HPDE6-E6E7 (cell line): ENCODE data around the gene TMEM132E.

Source experiments
- DNase-seq: peaks from one replicate; pipeline ENCODE4 v3.0.0; 2011; ENCODE audit warnings: missing footprints; ENCODE audit errors: extremely low spot score

Gene TMEM132E

GRCh38 chr17:34665150-34665806 lies 85.9 kb downstream of the TMEM132E start:
- no peak for DNase-seq

GRCh38 chr17:34665819-34666763 lies 86.7 kb downstream of the TMEM132E start:
- DNase-seq: no peak

GRCh38 chr17:34667656-34668055 lies 88.3 kb downstream of the TMEM132E start:
- DNase-seq: no peak

- DNase-seq: no peak
These were observed 88.8 kb downstream of the TMEM132E start for GRCh38 chr17:34668206-34668605.

- DNase-seq: no peak
These were observed 90.1 kb downstream of the TMEM132E start for GRCh38 chr17:34669511-34669910.

- no peak for DNase-seq
These were observed 91.2 kb downstream of the TMEM132E start for GRCh38 chr17:34670618-34671017.

- no peak for DNase-seq
These were observed 91.8 kb downstream of the TMEM132E start for GRCh38 chr17:34671191-34671590.

GRCh38 chr17:34672176-34672785 lies 92.9 kb downstream of the TMEM132E start:
- no peak for DNase-seq

GRCh38 chr17:34673516-34673915 lies 94.1 kb downstream of the TMEM132E start:
- no peak for DNase-seq

- DNase-seq: no peak
These were observed 94.9 kb downstream of the TMEM132E start for GRCh38 chr17:34673995-34674890.

- no peak for DNase-seq
These were observed 95.8 kb downstream of the TMEM132E start for GRCh38 chr17:34675143-34675542.

GRCh38 chr17:34675605-34676004 lies 96.2 kb downstream of the TMEM132E start:
- DNase-seq: no peak

- no peak for DNase-seq
These were observed 100.8 kb downstream of the TMEM132E start for GRCh38 chr17:34680151-34680550.

- DNase-seq: no peak
These were observed 102.9 kb downstream of the TMEM132E start for GRCh38 chr17:34682305-34682704.

- no peak for DNase-seq
These were observed 104.0 kb downstream of the TMEM132E start for GRCh38 chr17:34683390-34683789.
